Left ventricle myocardium inferior (tissue), 1 donor: ENCODE results near the gene DHCR7. TPM values are rescaled to one million over a fixed set of nuclear protein-coding genes. Genes with fewer than 3 reads are reported as not detected.

Source experiments
- DNase-seq: peaks from one replicate; pipeline ENCODE4 v3.0.0-alpha.2; 2020
- H3K27ac ChIP-seq: fragments of 200-600 bp; replicated peaks from 2 replicates; pipeline ENCODE4 v1.8.0; 2021
- H3K27me3 ChIP-seq: fragments of 200-600 bp; 2 replicates; pipeline ENCODE4 v1.8.0; 2021; ENCODE audit warnings: low read depth
- H3K36me3 ChIP-seq: fragments of 200-600 bp; 2 replicates; pipeline ENCODE4 v1.8.0; 2021
- H3K4me1 ChIP-seq: fragments of 200-600 bp; 2 replicates; pipeline ENCODE4 v1.8.0; 2021
- H3K4me3 ChIP-seq: fragments of 200-600 bp; 2 replicates; pipeline ENCODE4 v1.8.0; 2021; ENCODE audit warnings: mild to moderate bottlenecking, moderate library complexity
- H3K9me3 ChIP-seq: fragments of 200-600 bp; replicated peaks from 2 replicates; pipeline ENCODE4 v1.8.0; 2021
- intact Hi-C: fragments of 100-400 bp; cut with micrococcal nuclease; formaldehyde crosslinking; loops from one replicate; pipeline ENCODE4 v1.11.0; 2022
- total RNA-seq: library from RNA; stranded (reverse); fragmentation: NEBNext Ultra II Directional; extraction: Animal tissue kit (Norgen Biotek cat#: 25700); gene quantifications from one replicate; pipeline ENCODE4 v1.2.1, GENCODE V29; 2021
- TF ChIP-seq, protein P1 (sequence below): fragments of 200-600 bp; IDR thresholded peaks from 2 replicates; pipeline ENCODE4 v1.8.0; 2021; ENCODE audit warnings: antibody characterized with exemption, mild to moderate bottlenecking, borderline replicate concordance
- donor health status: DM: no; HTN: yes; CAD: no; lungs with severe emphysema.

Gene DHCR7
- total RNA-seq, 1 donor from 2014 or later, result 39.1 TPM

DNA sequence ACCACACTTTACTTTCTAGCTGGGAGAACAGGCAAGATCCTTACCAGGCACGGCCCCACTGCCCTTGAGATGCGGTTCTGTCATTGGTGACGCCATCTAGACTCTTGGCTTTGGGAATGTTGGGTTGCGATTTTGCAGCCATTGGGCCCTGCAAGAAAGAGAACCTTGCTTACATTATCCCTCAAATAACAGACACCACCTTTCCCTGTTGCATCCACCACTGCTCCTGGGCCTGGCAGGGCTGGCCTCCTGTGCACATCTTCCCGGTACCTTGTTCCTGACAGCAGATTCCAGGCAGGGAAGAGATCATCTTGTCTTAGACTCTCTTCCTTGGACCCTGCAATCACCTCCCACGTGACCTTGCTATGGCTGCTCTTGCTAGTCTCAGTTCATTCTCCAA, 3.4 kb downstream of the DHCR7 start:
- Histone ChIP-seq H3K9me3 (peaks cover 11% of the 10 kb centered on the region), H3K4me3 (no peak overlapping the region), H3K27me3 (no peaks in the 10 kb centered on the region), H3K27ac (no peak overlapping the region), H3K4me1 (peaks cover 27% of the 10 kb centered on the region), H3K36me3 (peaks cover 63% of the 10 kb centered on the region)
- no peak for DNase-seq
- intact Hi-C loops, result no loop called here
- TF ChIP-seq, protein P1, sequence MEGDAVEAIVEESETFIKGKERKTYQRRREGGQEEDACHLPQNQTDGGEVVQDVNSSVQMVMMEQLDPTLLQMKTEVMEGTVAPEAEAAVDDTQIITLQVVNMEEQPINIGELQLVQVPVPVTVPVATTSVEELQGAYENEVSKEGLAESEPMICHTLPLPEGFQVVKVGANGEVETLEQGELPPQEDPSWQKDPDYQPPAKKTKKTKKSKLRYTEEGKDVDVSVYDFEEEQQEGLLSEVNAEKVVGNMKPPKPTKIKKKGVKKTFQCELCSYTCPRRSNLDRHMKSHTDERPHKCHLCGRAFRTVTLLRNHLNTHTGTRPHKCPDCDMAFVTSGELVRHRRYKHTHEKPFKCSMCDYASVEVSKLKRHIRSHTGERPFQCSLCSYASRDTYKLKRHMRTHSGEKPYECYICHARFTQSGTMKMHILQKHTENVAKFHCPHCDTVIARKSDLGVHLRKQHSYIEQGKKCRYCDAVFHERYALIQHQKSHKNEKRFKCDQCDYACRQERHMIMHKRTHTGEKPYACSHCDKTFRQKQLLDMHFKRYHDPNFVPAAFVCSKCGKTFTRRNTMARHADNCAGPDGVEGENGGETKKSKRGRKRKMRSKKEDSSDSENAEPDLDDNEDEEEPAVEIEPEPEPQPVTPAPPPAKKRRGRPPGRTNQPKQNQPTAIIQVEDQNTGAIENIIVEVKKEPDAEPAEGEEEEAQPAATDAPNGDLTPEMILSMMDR, result no peak

DNA sequence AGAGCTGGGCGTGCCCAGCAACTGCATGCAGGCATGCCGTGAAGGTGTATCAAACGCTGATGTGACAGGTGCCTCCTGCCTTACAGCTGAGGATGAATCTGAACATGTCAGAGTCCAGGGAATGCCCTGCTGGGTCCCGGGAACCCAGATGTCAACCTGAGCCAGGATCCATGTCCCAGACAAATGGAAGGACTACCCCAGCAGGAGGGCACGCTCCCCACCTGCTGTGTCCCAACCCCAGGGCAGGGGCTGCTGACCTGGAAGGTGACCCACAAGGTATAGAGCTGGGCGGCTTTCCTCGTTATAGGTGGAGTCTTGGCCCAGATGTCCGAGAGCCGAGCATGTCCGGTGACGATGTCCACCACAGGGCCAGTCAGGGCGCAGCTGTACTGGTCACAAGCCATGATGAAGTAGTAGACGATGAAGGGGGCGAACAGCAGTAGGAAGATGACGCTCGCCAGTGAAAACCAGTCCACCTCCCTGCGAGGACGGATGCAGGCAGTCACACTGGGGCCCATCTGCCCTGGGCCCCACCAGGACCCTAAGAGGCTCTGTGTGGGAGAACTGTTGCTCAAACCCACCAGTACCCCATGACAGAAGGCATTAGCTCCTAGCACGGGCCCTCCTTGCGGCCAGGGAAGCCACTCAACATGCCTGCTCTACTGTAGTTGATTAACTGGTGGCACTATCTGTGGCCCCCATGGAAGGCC, 4.3 kb downstream of the DHCR7 start:
- DNase-seq, result no peak
- Histone ChIP-seq H3K36me3 (peaks cover 72% of the 10 kb centered on the region), H3K9me3 (peaks cover 11% of the 10 kb centered on the region), H3K27ac (no peak overlapping the region), H3K27me3 (no peaks in the 10 kb centered on the region), H3K4me1 (peaks cover 17% of the 10 kb centered on the region), H3K4me3 (no peak overlapping the region)
- intact Hi-C loops, result no loop called here
- TF ChIP-seq, protein P1, result no peak

- TF ChIP-seq, protein P1, result no peak
- Histone ChIP-seq H3K9me3 (peaks cover 11% of the 10 kb centered on the region), H3K27ac (no peak overlapping the region), H3K4me1 (peaks cover 7% of the 10 kb centered on the region), H3K36me3 (peaks cover 82% of the 10 kb centered on the region), H3K27me3 (no peaks in the 10 kb centered on the region), H3K4me3 (no peak overlapping the region)
- DNase-seq, result no peak
- intact Hi-C loops, result no loop called here
Measured at GRCh38 chr11:71442880-71443279, 5.3 kb downstream of the DHCR7 start.

DNA sequence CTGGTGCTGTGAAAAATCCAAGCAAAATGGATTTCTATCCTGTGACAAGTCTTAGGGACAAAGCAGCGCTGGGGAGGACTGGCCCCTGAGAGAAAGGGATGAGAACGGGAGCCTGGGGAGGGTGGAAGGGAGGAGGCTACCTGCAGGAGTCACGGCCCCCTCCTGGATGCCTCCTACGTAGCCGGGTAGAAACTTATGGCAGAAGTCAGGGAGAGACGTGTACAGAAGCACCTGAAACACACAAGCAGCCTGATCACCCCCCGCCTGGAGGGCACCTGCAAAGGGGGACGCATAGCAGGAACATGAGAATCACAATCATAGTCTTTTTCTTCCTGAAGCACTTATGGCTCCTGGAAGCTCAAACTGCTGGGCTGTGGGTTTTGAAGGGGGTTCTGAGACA, 6.1 kb downstream of the DHCR7 start:
- Histone ChIP-seq H3K4me3 (no peak overlapping the region), H3K36me3 (peaks cover 89% of the 10 kb centered on the region), H3K27me3 (no peaks in the 10 kb centered on the region), H3K4me1 (no peaks in the 10 kb centered on the region), H3K27ac (no peak overlapping the region), H3K9me3 (peaks cover 11% of the 10 kb centered on the region)
- TF ChIP-seq, protein P1, result no peak
- DNase-seq, result no peak
- intact Hi-C loops, result no loop called here

- Histone ChIP-seq H3K36me3 (peaks cover 88% of the 10 kb centered on the region), H3K4me1 (no peaks in the 10 kb centered on the region)
Measured at GRCh38 chr11:71441251-71441650, 6.9 kb downstream of the DHCR7 start.

More at GRCh38 chr11:71441251-71441650, 6.9 kb downstream of the DHCR7 start:
- DNase-seq, result no peak
- TF ChIP-seq, protein P1, result no peak
- Histone ChIP-seq H3K27ac (no peak overlapping the region), H3K4me3 (no peak overlapping the region), H3K9me3 (peaks cover 5% of the 10 kb centered on the region), H3K27me3 (no peaks in the 10 kb centered on the region)
- intact Hi-C loops, result no loop called here
